ENCODE measurements around the gene TMEM200B.

DNA sequence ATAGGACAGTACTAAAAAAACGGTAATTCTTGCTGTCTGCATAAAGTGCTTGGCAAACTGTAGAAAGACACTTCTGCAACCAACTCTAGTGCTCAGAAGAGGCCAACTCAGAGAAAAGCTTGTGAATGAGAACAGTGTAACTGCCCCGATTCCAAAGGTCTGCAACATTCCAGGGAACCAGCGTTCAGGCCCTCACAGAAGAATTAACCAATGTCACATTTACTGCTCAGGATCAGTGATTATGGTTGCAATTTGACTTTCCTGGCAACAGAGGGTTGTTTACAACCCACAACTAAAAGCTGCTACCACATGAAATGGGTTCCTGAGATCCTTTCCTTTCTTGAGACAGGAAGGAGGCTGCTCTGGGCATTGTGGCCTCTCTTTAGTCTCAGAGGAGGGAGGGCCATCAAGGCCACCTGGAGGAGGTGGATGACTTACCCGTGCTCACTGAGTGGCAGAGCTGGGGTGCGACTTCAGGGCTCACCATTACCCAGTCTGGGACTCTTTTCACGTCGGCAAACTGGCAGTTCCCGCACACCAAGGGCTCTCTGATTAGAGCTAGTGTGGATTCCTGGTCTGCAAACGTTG, 42.7 kb upstream of the TMEM200B start:
- TF ChIP-seq, protein P1, sequence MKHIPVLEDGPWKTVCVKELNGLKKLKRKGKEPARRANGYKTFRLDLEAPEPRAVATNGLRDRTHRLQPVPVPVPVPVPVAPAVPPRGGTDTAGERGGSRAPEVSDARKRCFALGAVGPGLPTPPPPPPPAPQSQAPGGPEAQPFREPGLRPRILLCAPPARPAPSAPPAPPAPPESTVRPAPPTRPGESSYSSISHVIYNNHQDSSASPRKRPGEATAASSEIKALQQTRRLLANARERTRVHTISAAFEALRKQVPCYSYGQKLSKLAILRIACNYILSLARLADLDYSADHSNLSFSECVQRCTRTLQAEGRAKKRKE (CRISPR knock-in tag; IDR thresholded peaks at IDR 0.05; ENCODE audit: low read depth), result no peak
- TF ChIP-seq, protein P2, sequence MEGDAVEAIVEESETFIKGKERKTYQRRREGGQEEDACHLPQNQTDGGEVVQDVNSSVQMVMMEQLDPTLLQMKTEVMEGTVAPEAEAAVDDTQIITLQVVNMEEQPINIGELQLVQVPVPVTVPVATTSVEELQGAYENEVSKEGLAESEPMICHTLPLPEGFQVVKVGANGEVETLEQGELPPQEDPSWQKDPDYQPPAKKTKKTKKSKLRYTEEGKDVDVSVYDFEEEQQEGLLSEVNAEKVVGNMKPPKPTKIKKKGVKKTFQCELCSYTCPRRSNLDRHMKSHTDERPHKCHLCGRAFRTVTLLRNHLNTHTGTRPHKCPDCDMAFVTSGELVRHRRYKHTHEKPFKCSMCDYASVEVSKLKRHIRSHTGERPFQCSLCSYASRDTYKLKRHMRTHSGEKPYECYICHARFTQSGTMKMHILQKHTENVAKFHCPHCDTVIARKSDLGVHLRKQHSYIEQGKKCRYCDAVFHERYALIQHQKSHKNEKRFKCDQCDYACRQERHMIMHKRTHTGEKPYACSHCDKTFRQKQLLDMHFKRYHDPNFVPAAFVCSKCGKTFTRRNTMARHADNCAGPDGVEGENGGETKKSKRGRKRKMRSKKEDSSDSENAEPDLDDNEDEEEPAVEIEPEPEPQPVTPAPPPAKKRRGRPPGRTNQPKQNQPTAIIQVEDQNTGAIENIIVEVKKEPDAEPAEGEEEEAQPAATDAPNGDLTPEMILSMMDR (IDR thresholded peaks at IDR 0.05), result no peak
- TF ChIP-seq, protein P3, sequence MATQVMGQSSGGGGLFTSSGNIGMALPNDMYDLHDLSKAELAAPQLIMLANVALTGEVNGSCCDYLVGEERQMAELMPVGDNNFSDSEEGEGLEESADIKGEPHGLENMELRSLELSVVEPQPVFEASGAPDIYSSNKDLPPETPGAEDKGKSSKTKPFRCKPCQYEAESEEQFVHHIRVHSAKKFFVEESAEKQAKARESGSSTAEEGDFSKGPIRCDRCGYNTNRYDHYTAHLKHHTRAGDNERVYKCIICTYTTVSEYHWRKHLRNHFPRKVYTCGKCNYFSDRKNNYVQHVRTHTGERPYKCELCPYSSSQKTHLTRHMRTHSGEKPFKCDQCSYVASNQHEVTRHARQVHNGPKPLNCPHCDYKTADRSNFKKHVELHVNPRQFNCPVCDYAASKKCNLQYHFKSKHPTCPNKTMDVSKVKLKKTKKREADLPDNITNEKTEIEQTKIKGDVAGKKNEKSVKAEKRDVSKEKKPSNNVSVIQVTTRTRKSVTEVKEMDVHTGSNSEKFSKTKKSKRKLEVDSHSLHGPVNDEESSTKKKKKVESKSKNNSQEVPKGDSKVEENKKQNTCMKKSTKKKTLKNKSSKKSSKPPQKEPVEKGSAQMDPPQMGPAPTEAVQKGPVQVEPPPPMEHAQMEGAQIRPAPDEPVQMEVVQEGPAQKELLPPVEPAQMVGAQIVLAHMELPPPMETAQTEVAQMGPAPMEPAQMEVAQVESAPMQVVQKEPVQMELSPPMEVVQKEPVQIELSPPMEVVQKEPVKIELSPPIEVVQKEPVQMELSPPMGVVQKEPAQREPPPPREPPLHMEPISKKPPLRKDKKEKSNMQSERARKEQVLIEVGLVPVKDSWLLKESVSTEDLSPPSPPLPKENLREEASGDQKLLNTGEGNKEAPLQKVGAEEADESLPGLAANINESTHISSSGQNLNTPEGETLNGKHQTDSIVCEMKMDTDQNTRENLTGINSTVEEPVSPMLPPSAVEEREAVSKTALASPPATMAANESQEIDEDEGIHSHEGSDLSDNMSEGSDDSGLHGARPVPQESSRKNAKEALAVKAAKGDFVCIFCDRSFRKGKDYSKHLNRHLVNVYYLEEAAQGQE (IDR thresholded peaks at IDR 0.05), result no peak
- TF ChIP-seq NR3C1 (IDR thresholded peaks at IDR 0.05), result no peak
- no peak for TF ChIP-seq HEYL (CRISPR knock-in tag; IDR thresholded peaks at IDR 0.05)
- TF ChIP-seq EP300 (IDR thresholded peaks at IDR 0.05), result no peak
- no peak for TF ChIP-seq RARB (CRISPR knock-in tag; IDR thresholded peaks at IDR 0.05)
- no peak for TF ChIP-seq RFX5 (IDR thresholded peaks at IDR 0.05)
- no peak for TF ChIP-seq MYC (IDR thresholded peaks at IDR 0.05; ENCODE audit: borderline replicate concordance, low read length)

Measured in A549 (cell line).